ENCODE results near the gene GIPC2.

GIPC2 gene

GRCh38 chr1:78141531-78142231, 95.9 kb downstream of the GIPC2 start:
- no peak for DNase-seq (ENCODE audit: low read depth)
- TF ChIP-seq CTCF (IDR thresholded peaks at IDR 0.05; ENCODE audit: insufficient read depth, low read depth, low read length, missing control alignments), result no peak
- H3K4me3 ChIP-seq (ENCODE audit: low read length), result no peak overlapping the region

GRCh38 chr1:78142736-78143135, 97.0 kb downstream of the GIPC2 start:
- DNase-seq (ENCODE audit: low read depth), result no peak
- H3K4me3 ChIP-seq (ENCODE audit: low read length), result no peak overlapping the region
- no peak for TF ChIP-seq CTCF (IDR thresholded peaks at IDR 0.05; ENCODE audit: insufficient read depth, low read depth, low read length, missing control alignments)

GRCh38 chr1:78143152-78143551, 97.4 kb downstream of the GIPC2 start:
- no peak overlapping the region for H3K4me3 ChIP-seq (ENCODE audit: low read length)
- no peak for DNase-seq (ENCODE audit: low read depth)
- no peak for TF ChIP-seq CTCF (IDR thresholded peaks at IDR 0.05; ENCODE audit: insufficient read depth, low read depth, low read length, missing control alignments)

- no peak for DNase-seq (ENCODE audit: low read depth)
- no peak overlapping the region for H3K4me3 ChIP-seq (ENCODE audit: low read length)
- no peak for TF ChIP-seq CTCF (IDR thresholded peaks at IDR 0.05; ENCODE audit: insufficient read depth, low read depth, low read length, missing control alignments)
Observed at GRCh38 chr1:78143673-78144072, 97.9 kb downstream of the GIPC2 start.

- peak; percentile 80 for DNase-seq (ENCODE audit: low read depth)
- no peak overlapping the region for H3K4me3 ChIP-seq (ENCODE audit: low read length)
- peak; percentile 96 for TF ChIP-seq CTCF (IDR thresholded peaks at IDR 0.05; ENCODE audit: insufficient read depth, low read depth, low read length, missing control alignments)
Observed at GRCh38 chr1:78145105-78145580, 99.4 kb downstream of the GIPC2 start.

GRCh38 chr1:78146205-78146771, 100.5 kb downstream of the GIPC2 start:
- TF ChIP-seq CTCF (IDR thresholded peaks at IDR 0.05; ENCODE audit: insufficient read depth, low read depth, low read length, missing control alignments), result no peak
- no peak overlapping the region for H3K4me3 ChIP-seq (ENCODE audit: low read length)
- DNase-seq (ENCODE audit: low read depth), result no peak

- TF ChIP-seq CTCF (IDR thresholded peaks at IDR 0.05; ENCODE audit: insufficient read depth, low read depth, low read length, missing control alignments), result no peak
- no peak overlapping the region for H3K4me3 ChIP-seq (ENCODE audit: low read length)
- DNase-seq (ENCODE audit: low read depth), result no peak
Observed at GRCh38 chr1:78147031-78147430, 101.3 kb downstream of the GIPC2 start.
